Measurements from ENCODE around the gene RAB7B. TPM values are rescaled to one million over a fixed set of nuclear protein-coding genes. Genes with fewer than 3 reads are reported as not detected.

RAB7B gene
- total RNA-seq, 1 experiment from 2014 or later = 0.22 TPM

- H3K27ac ChIP-seq (ENCODE audit: low read depth, low read length) = no peak overlapping the region
- H3K4me1 ChIP-seq (ENCODE audit: control insufficient read depth in 1 of 2, insufficient read depth in 2 of 2, low read length in 2 of 2) = peaks cover 6 to 10% of the 10 kb centered on the region in 2 experiments; a peak in 3 of 4 replicates
- H2AFZ ChIP-seq (ENCODE audit: low read depth, low read length, poor library complexity, severe bottlenecking) = no peak overlapping the region
- H3K79me2 ChIP-seq (ENCODE audit: insufficient read depth, low read length) = no peaks in the 10 kb centered on the region
- H3K36me3 ChIP-seq (ENCODE audit: control insufficient read depth in 1 of 2, insufficient read depth in 2 of 2, low read length in 2 of 2) = no peaks in the 10 kb centered on the region
- ATAC-seq (no peak), DNase-seq (ENCODE audit: low read depth, low spot score) (no peak)
- POLR2A ChIA-PET = no interaction called here
- H3K4me2 ChIP-seq (ENCODE audit: low read length) = no peak overlapping the region
- TF ChIP-seq EGR1 (IDR thresholded peaks at IDR 0.05; ENCODE audit: low read depth) (no peak), SRF (IDR thresholded peaks at IDR 0.05; ENCODE audit: low read depth) (no peak), POLR2A (IDR thresholded peaks at IDR 0.05; ENCODE audit: borderline replicate concordance, extremely low read depth, insufficient read depth, insufficient read length) (no peak), ELF1 (IDR thresholded peaks at IDR 0.05; ENCODE audit: borderline replicate concordance, low read depth) (no peak), REST (IDR thresholded peaks at IDR 0.05; ENCODE audit: low read depth) (no peak), ZFX (IDR thresholded peaks at IDR 0.05) (no peak), POLR2AphosphoS5 (IDR thresholded peaks at IDR 0.05; ENCODE audit: low read depth, low read length) (no peak), EZH2phosphoT487 (IDR thresholded peaks at IDR 0.05; ENCODE audit: borderline replicate concordance) (no peak)
- H4K20me1 ChIP-seq (ENCODE audit: insufficient read depth) = no peaks in the 10 kb centered on the region
- no TSS peak for BruUV-seq (replicated peaks)
- intact Hi-C loops (cut with micrococcal nuclease) = no loop called here
- no peaks in the 10 kb centered on the region for H3K9me3 ChIP-seq (ENCODE audit: control insufficient read depth in 1 of 2, insufficient read depth in 1 of 2, low read depth in 1 of 2, low read length in 2 of 2)
- H3K4me3 ChIP-seq (replicated peaks in 1 of 2; ENCODE audit: low read depth in 1 of 2, low read length in 2 of 2) = no peak overlapping the region
- H3K27me3 ChIP-seq (ENCODE audit: insufficient read depth, low read length) = no peaks in the 10 kb centered on the region
- RAD21 ChIA-PET (ENCODE audit: low non-redundant PET in 1 of 2, low total read pairs in 2 of 2, uncharacterized antibody in 2 of 2, unreplicated experiment in 2 of 2) = no interaction called here
- H3K9me2 ChIP-seq (ENCODE audit: insufficient read depth) = no peaks in the 10 kb centered on the region
- no peak overlapping the region for H3K9ac ChIP-seq (ENCODE audit: low read length)
- CTCF ChIA-PET = interaction anchor here (0.8 kb wide), 1 partner anchor 313 kb away, joined by 3 read pairs; no protein-coding TSS in a partner anchor
Observed at GRCh38 chr1:205972491-205973168, 30.6 kb downstream of the RAB7B start.
